ENCODE measurements around the gene SOCS6.
A peak's percentile ranks its signal among the peaks of the same experiment; 100 is the strongest.
"Not testable (repeated sequence)": the region's sequence is repeated elsewhere in the genome, so short reads cannot be mapped to it uniquely, and the experiment has no call there.

The SOCS6 gene

DNA sequence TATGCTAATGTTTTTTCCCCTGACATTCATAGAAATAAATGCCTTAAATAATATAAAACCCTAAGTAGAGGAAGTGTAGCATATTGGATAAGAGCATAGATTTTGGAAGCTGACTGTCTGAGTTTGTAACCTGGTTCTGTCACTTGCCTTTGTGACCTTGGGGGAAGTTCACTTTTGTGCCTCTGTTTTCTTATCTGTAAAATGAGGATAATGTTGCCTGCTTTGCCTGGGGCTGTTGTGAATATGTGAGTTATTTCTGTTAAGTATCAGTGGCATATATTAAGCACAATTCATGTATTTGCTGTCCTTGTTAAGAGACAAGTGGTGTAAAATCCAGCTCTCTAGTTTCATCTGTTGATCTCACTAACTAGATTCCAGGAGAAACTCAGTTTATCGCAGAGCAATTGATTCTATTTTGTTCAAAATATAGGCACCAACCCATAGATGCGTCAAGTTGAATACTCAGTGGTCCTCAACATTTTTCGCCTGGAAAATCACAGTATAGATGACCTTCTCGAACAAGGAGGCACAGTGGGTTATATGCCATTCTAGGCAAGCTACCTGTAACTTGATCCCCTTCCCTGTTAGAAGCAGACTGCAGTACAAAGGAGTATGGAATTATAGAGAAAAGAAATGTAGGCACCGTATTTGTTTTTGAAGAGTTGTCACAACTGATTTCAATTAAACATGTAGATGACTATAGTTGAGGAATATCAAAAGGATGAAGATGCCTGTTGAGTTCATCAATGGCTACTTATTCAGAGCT, 67.0 kb downstream of the SOCS6 start:
- no peaks in the 10 kb centered on the region for H3K9me3 ChIP-seq (ENCODE audit: control insufficient read depth, insufficient read depth, low read length)
- no peak overlapping the region for H3K27ac ChIP-seq (ENCODE audit: low read length)

GRCh38 chr18:70358105-70358406, 69.2 kb downstream of the SOCS6 start:
- not testable (repeated sequence) for H3K36me3 ChIP-seq (ENCODE audit: control insufficient read depth, insufficient read depth, low read length); H3K27ac ChIP-seq (ENCODE audit: low read length); H3K4me3 ChIP-seq (ENCODE audit: low read length); DNase-seq (ENCODE audit: low read depth, low spot score); H3K27me3 ChIP-seq (ENCODE audit: control insufficient read depth, insufficient read depth, low read length); H3K9me3 ChIP-seq (ENCODE audit: control insufficient read depth, insufficient read depth, low read length); H3K4me1 ChIP-seq (ENCODE audit: control insufficient read depth, insufficient read depth, low read length)
- WGBS (ENCODE audit: insufficient coverage, insufficient read length) = no CpG with 5 or more reads among the region's 5 CpGs

More for the DNA sequence above, 67.0 kb downstream of the SOCS6 start:
- no CpG with 5 or more reads among the region's 5 CpGs for WGBS (ENCODE audit: insufficient coverage, insufficient read length)
- no peak overlapping the region for H3K4me3 ChIP-seq (ENCODE audit: low read length)
- H3K27me3 ChIP-seq (ENCODE audit: control insufficient read depth, insufficient read depth, low read length) = no peaks in the 10 kb centered on the region
- peaks cover 1% of the 10 kb centered on the region; the same call in 1 of the 2 replicates for H3K4me1 ChIP-seq (ENCODE audit: control insufficient read depth, insufficient read depth, low read length)
- H3K36me3 ChIP-seq (ENCODE audit: control insufficient read depth, insufficient read depth, low read length) = no peaks in the 10 kb centered on the region
- no peak for DNase-seq (ENCODE audit: low read depth, low spot score)

GRCh38 chr18:70359071-70359470, 70.2 kb downstream of the SOCS6 start:
- H3K27me3 ChIP-seq (ENCODE audit: control insufficient read depth, insufficient read depth, low read length) = no peaks in the 10 kb centered on the region
- H3K36me3 ChIP-seq (ENCODE audit: control insufficient read depth, insufficient read depth, low read length) = no peaks in the 10 kb centered on the region
- DNase-seq (ENCODE audit: low read depth, low spot score) = no peak
- WGBS (ENCODE audit: insufficient coverage, insufficient read length) = 100% methylated on average over 2 of the region's 6 CpGs
- no peak overlapping the region for H3K4me3 ChIP-seq (ENCODE audit: low read length)
- H3K4me1 ChIP-seq (ENCODE audit: control insufficient read depth, insufficient read depth, low read length) = no peaks in the 10 kb centered on the region; the same call in 1 of the 2 replicates
- no peak overlapping the region for H3K27ac ChIP-seq (ENCODE audit: low read length)
- no peaks in the 10 kb centered on the region for H3K9me3 ChIP-seq (ENCODE audit: control insufficient read depth, insufficient read depth, low read length)

- no peak for DNase-seq (ENCODE audit: low read depth, low spot score)
- Histone ChIP-seq H3K9me3 (ENCODE audit: control insufficient read depth, insufficient read depth, low read length) (no peaks in the 10 kb centered on the region), H3K36me3 (ENCODE audit: control insufficient read depth, insufficient read depth, low read length) (no peaks in the 10 kb centered on the region), H3K4me1 (ENCODE audit: control insufficient read depth, insufficient read depth, low read length) (peaks cover 6% of the 10 kb centered on the region; the same call in 1 of the 2 replicates), H3K4me3 (ENCODE audit: low read length) (no peak overlapping the region), H3K27ac (ENCODE audit: low read length) (no peak overlapping the region), H3K27me3 (ENCODE audit: control insufficient read depth, insufficient read depth, low read length) (no peaks in the 10 kb centered on the region)
- WGBS (ENCODE audit: insufficient coverage, insufficient read length) = no CpG with 5 or more reads among the region's 4 CpGs
Observed at GRCh38 chr18:70362258-70362657, 73.4 kb downstream of the SOCS6 start.

DNA sequence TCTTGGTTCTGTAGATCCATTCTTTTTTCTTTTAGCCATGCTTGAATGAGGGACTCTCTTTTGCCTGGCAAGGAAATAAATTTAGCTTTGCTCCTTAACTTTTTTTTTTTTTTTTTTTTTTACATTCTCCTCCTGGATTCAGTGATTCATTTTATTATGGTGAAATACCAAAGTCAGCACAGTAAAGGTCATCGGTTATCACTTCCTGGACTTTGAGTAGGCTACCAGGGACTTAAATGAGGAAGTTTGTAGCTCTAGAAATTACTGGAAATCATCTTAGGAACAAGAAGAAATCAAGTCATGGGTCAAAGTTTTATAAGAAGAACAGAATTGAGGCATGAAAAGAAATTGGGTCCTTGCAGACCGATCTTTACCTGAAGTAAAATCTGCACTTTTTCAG, 75.0 kb downstream of the SOCS6 start:
- no peak for DNase-seq (ENCODE audit: low read depth, low spot score)
- no CpG with 5 or more reads among the region's 2 CpGs for WGBS (ENCODE audit: insufficient coverage, insufficient read length)
- H3K36me3 ChIP-seq (ENCODE audit: control insufficient read depth, insufficient read depth, low read length) = no peaks in the 10 kb centered on the region
- no peaks in the 10 kb centered on the region for H3K9me3 ChIP-seq (ENCODE audit: control insufficient read depth, insufficient read depth, low read length)
- no peak overlapping the region for H3K27ac ChIP-seq (ENCODE audit: low read length)
- H3K4me3 ChIP-seq (ENCODE audit: low read length) = no peak overlapping the region
- peaks cover 6% of the 10 kb centered on the region; the same call in 1 of the 2 replicates for H3K4me1 ChIP-seq (ENCODE audit: control insufficient read depth, insufficient read depth, low read length)
- H3K27me3 ChIP-seq (ENCODE audit: control insufficient read depth, insufficient read depth, low read length) = no peaks in the 10 kb centered on the region

DNA sequence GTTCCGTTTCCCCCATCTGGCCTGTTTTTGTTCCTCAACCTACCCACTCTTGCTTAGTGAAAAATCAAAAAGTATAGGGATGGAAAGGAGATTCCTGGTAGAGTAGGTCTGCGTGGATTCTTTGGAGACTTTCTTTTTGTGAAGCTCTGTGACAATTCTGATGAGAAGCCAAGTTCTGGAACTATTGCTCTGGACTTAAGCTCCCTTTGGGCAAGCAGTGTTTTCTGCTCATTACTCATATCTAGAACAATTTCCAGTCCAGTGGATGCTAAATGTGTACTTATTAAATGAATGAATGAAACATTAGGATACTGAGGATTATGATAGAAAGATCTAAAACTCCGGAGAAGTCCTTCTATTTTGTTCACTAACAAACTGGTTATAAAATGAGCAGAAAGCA, 76.5 kb downstream of the SOCS6 start:
- Histone ChIP-seq H3K4me1 (ENCODE audit: control insufficient read depth, insufficient read depth, low read length) (peaks cover 6% of the 10 kb centered on the region; the same call in 1 of the 2 replicates), H3K9me3 (ENCODE audit: control insufficient read depth, insufficient read depth, low read length) (no peaks in the 10 kb centered on the region), H3K36me3 (ENCODE audit: control insufficient read depth, insufficient read depth, low read length) (no peaks in the 10 kb centered on the region), H3K27me3 (ENCODE audit: control insufficient read depth, insufficient read depth, low read length) (no peaks in the 10 kb centered on the region), H3K27ac (ENCODE audit: low read length) (no peak overlapping the region), H3K4me3 (ENCODE audit: low read length) (no peak overlapping the region)
- no CpG with 5 or more reads among the region's 3 CpGs for WGBS (ENCODE audit: insufficient coverage, insufficient read length)
- no peak for DNase-seq (ENCODE audit: low read depth, low spot score)

DNA sequence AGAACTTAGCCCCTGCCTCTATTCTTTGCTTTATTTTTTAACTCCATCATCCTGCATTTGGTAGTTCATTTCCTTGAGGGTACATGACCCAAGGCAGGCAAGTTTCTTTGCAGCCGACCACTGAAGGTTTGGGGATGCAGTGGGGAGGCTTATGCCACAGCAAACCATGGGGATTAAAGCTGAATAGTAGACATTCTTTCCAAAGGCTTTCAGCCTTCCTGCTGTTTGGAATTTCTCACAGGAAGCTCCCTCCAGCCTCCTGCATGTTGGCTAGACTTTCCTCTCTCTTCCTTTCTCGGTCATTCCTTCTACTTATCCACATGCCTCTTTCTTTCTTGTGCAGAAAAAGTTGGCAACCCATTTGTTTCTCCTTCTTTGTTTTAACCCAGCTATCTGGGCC, 77.3 kb downstream of the SOCS6 start:
- peak; percentile 43 for DNase-seq (ENCODE audit: low read depth, low spot score)
- no peaks in the 10 kb centered on the region for H3K9me3 ChIP-seq (ENCODE audit: control insufficient read depth, insufficient read depth, low read length)
- WGBS (ENCODE audit: insufficient coverage, insufficient read length) = no CpG with 5 or more reads among the region's 2 CpGs
- H3K27me3 ChIP-seq (ENCODE audit: control insufficient read depth, insufficient read depth, low read length) = no peaks in the 10 kb centered on the region
- H3K4me3 ChIP-seq (ENCODE audit: low read length) = no peak overlapping the region
- peak overlapping the region; percentile 76 for H3K27ac ChIP-seq (ENCODE audit: low read length)
- no peaks in the 10 kb centered on the region for H3K36me3 ChIP-seq (ENCODE audit: control insufficient read depth, insufficient read depth, low read length)
- H3K4me1 ChIP-seq (ENCODE audit: control insufficient read depth, insufficient read depth, low read length) = peaks cover 6% of the 10 kb centered on the region; the same call in 1 of the 2 replicates

DNA sequence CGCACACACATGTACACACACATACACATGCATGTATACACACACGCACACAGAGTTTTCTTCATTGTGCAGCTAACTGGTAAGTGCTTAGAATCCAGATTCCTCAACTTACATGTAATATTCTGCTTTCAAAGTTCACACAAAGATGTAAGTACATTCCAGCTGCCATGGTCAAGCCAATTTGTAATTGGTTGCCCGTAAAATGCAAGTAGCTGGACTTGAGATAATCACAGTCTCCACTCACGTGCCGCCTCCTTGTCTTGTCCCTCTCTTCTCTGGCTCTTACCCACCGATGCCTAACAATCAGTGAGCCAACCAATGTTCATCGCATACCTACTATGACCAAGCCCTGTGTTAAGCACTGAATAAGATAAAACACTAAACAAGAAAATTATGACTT, 77.8 kb downstream of the SOCS6 start:
- no peaks in the 10 kb centered on the region for H3K9me3 ChIP-seq (ENCODE audit: control insufficient read depth, insufficient read depth, low read length)
- no peaks in the 10 kb centered on the region for H3K36me3 ChIP-seq (ENCODE audit: control insufficient read depth, insufficient read depth, low read length)
- H3K27me3 ChIP-seq (ENCODE audit: control insufficient read depth, insufficient read depth, low read length) = no peaks in the 10 kb centered on the region
- WGBS (ENCODE audit: insufficient coverage, insufficient read length) = no CpG with 5 or more reads among the region's 7 CpGs
- H3K4me3 ChIP-seq (ENCODE audit: low read length) = no peak overlapping the region
- peaks cover 6% of the 10 kb centered on the region; the same call in 1 of the 2 replicates for H3K4me1 ChIP-seq (ENCODE audit: control insufficient read depth, insufficient read depth, low read length)
- no peak for DNase-seq (ENCODE audit: low read depth, low spot score)
- H3K27ac ChIP-seq (ENCODE audit: low read length) = peak overlapping the region; percentile 76

DNA sequence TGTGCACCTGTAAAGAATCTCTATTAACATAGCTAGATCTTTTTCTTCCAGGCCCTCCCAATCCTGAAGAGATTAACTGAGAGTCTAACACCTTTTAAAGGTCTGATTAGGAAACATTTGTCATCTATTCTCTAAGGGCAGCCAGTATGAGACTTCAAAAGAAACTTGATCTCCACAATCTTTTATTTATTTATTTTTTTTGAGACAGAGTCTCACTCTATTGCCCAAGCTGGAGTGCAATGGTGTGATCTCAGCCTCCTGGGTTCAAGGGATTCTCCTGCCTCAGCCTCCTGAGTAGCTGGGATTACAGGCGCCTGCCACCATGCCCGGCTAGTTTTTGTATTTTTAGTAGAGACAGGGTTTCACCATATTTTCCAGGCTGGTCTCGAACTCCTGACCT, 78.5 kb downstream of the SOCS6 start:
- not testable (repeated sequence) for H3K9me3 ChIP-seq (ENCODE audit: control insufficient read depth, insufficient read depth, low read length); H3K27ac ChIP-seq (ENCODE audit: low read length); H3K36me3 ChIP-seq (ENCODE audit: control insufficient read depth, insufficient read depth, low read length); DNase-seq (ENCODE audit: low read depth, low spot score); H3K4me1 ChIP-seq (ENCODE audit: control insufficient read depth, insufficient read depth, low read length); H3K4me3 ChIP-seq (ENCODE audit: low read length); H3K27me3 ChIP-seq (ENCODE audit: control insufficient read depth, insufficient read depth, low read length)
- no CpG with 5 or more reads among the region's 3 CpGs for WGBS (ENCODE audit: insufficient coverage, insufficient read length)

GRCh38 chr18:70368903-70369302, 80.1 kb downstream of the SOCS6 start:
- no peak overlapping the region for H3K4me3 ChIP-seq (ENCODE audit: low read length)
- no CpG with 5 or more reads among the region's 1 CpG for WGBS (ENCODE audit: insufficient coverage, insufficient read length)
- no peak for DNase-seq (ENCODE audit: low read depth, low spot score)
- H3K4me1 ChIP-seq (ENCODE audit: control insufficient read depth, insufficient read depth, low read length) = peaks cover 6% of the 10 kb centered on the region; the same call in 1 of the 2 replicates
- no peak overlapping the region for H3K27ac ChIP-seq (ENCODE audit: low read length)
- H3K9me3 ChIP-seq (ENCODE audit: control insufficient read depth, insufficient read depth, low read length) = no peaks in the 10 kb centered on the region
- no peaks in the 10 kb centered on the region for H3K36me3 ChIP-seq (ENCODE audit: control insufficient read depth, insufficient read depth, low read length)
- no peaks in the 10 kb centered on the region for H3K27me3 ChIP-seq (ENCODE audit: control insufficient read depth, insufficient read depth, low read length)
